Cardiac ventricle fibroblast (primary cell): ENCODE data around the gene SCYL2. TPM values are rescaled to one million over a fixed set of nuclear protein-coding genes. Genes with fewer than 3 reads are reported as not detected.

ENCODE experiments used
- total RNA-seq: library from RNA; depleted of rRNA; stranded (reverse); fragments of >200 nt; gene quantifications from 2 replicates; pipeline ENCODE4 v1.2.3, GENCODE V29; 2015

SCYL2 gene, protein sequence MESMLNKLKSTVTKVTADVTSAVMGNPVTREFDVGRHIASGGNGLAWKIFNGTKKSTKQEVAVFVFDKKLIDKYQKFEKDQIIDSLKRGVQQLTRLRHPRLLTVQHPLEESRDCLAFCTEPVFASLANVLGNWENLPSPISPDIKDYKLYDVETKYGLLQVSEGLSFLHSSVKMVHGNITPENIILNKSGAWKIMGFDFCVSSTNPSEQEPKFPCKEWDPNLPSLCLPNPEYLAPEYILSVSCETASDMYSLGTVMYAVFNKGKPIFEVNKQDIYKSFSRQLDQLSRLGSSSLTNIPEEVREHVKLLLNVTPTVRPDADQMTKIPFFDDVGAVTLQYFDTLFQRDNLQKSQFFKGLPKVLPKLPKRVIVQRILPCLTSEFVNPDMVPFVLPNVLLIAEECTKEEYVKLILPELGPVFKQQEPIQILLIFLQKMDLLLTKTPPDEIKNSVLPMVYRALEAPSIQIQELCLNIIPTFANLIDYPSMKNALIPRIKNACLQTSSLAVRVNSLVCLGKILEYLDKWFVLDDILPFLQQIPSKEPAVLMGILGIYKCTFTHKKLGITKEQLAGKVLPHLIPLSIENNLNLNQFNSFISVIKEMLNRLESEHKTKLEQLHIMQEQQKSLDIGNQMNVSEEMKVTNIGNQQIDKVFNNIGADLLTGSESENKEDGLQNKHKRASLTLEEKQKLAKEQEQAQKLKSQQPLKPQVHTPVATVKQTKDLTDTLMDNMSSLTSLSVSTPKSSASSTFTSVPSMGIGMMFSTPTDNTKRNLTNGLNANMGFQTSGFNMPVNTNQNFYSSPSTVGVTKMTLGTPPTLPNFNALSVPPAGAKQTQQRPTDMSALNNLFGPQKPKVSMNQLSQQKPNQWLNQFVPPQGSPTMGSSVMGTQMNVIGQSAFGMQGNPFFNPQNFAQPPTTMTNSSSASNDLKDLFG
- total RNA-seq: 27.1 and 34.4 TPM in 2 replicates

DNA sequence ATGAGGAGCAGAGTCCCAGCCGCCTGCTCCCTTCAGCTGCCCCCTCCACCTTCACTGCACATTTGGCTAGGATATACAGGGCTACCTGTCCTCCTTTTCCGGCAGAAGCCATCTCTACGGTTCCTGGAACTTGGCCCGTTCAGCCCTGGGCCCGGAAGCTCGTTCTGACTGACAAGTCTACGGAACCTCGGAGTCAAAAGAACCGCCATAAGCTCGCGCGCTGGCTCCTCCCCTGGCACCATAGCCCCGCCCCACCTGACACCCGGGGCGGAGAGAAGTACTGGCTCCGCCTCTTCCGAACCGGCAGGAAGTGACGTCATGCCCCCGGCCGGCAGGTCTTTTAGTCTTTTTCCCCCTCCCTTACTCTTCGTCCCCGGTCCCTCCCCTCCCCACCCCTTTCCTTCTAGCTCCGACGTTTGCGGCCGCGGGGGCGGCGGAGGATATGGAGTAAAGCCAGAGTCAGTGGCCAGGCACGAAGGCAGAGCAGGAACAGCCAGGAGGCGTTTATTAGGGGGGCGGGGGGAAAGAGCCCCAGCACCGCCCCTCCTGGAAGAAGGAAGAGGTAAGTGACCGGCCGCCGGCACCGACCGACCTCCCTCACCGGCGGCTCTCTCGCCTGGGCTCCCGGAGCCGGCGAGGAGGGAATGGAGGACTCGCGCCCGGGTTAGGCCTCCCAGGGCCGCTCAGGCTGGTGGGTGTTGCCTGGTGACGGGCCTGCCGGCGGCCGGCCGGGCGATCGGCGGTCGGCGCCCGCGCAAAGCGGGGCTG lies at the start of gene SCYL2, which contains the start of gene DEPDC4:
TSS of gene SCYL2 (plus strand) at position 343 of the 768 bp plus-strand sequence. CDS start 15,794 bp downstream, outside the sequence.
TSS of gene DEPDC4 (minus strand) at position 245 of the 768 bp plus-strand sequence. CDS start at position 242, 3 bp downstream.

DNA sequence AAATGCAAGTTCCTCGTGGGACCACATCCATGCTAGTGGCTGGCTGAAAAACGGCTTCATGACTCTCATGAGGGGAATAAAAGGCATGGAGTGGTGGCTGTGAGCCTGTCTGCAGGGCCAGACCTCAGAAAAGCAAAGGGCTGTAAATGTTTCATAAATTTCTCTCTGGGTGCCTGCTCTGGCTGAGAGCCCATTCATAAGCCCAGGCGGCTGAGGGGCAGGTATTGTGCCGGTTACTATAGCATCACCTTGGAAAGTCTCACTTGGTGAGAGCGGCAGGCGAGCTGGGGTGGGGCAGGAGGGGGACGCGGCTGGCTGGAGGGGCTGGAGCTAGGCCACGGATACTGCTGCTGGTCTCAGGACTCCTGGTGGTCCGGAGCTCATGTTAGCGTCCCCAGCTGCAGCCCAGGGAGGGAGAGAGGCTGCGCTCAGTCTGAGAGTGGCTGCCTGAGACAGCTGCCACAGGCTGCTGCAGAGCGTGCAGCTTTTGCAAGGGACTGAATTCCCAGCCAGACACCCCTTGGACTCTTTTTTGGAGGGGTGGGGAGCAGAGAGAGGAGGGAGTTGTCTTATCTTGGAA lies 89.8 kb downstream of the SCYL2 start, which contains the start of gene SLC17A8:
TSS of gene SLC17A8 (plus strand) at position 431 of the 580 bp plus-strand sequence. CDS start 318 bp downstream, outside the sequence.

Other genes with a start within 250 kb of the SCYL2 start
- gene BLTP3B, start 124.3 kb upstream of the SCYL2 start, total RNA-seq: 18.4 and 22.2 TPM in 2 replicates
- 10.1 and 16.4 TPM in 2 replicates for gene ACTR6, start 66.4 kb upstream of the SCYL2 start, total RNA-seq
- gene DEPDC4, start 98 bp upstream of the SCYL2 start, total RNA-seq: not detected in 2 replicates
- gene SLC17A8, start 89.9 kb downstream of the SCYL2 start, total RNA-seq: not detected in 2 replicates
- gene NR1H4, start 206.7 kb downstream of the SCYL2 start, total RNA-seq: not detected in 2 replicates